SW 1271 (cell line): ENCODE data around the gene ARID1B.

ENCODE experiments used
- DNase-seq, 2 experiments: peaks; one replicate each; lab custom pipeline; 2025; lab: John Stamatoyannopoulos, UW

The ARID1B gene

GRCh38 chr6:156992020-156992804, 215.0 kb downstream of the ARID1B start:
- DNase-seq, result no peak

GRCh38 chr6:156993713-156994112, 216.5 kb downstream of the ARID1B start:
- DNase-seq, result no peak

- DNase-seq, result no peak
These were observed 217.3 kb downstream of the ARID1B start for GRCh38 chr6:156994215-156995076.

- no peak for DNase-seq
These were observed 218.3 kb downstream of the ARID1B start for GRCh38 chr6:156995502-156995901.

GRCh38 chr6:156996265-156996664, 219.1 kb downstream of the ARID1B start:
- DNase-seq, result no peak

- DNase-seq, result no peak
These were observed 221.7 kb downstream of the ARID1B start for GRCh38 chr6:156998794-156999330.

- no peak for DNase-seq
These were observed 222.6 kb downstream of the ARID1B start for GRCh38 chr6:156999762-157000161.

GRCh38 chr6:157001716-157002115, 224.5 kb downstream of the ARID1B start:
- DNase-seq, result no peak

- DNase-seq, result no peak
These were observed 225.6 kb downstream of the ARID1B start for GRCh38 chr6:157002774-157003173.

- no peak for DNase-seq
These were observed 228.8 kb downstream of the ARID1B start for GRCh38 chr6:157005940-157006339.

- DNase-seq, result no peak
These were observed 231.4 kb downstream of the ARID1B start for GRCh38 chr6:157008568-157008967.

GRCh38 chr6:157012355-157012754, 235.2 kb downstream of the ARID1B start:
- DNase-seq, result no peak

GRCh38 chr6:157013649-157014304, 236.6 kb downstream of the ARID1B start:
- DNase-seq, result no peak

- DNase-seq, result no peak
These were observed 237.7 kb downstream of the ARID1B start for GRCh38 chr6:157014871-157015270.

- DNase-seq, result no peak
These were observed 239.8 kb downstream of the ARID1B start for GRCh38 chr6:157017022-157017421.

- no peak for DNase-seq
These were observed 240.7 kb downstream of the ARID1B start for GRCh38 chr6:157017861-157018260.

GRCh38 chr6:157019115-157019641, 242.0 kb downstream of the ARID1B start:
- no peak for DNase-seq

- DNase-seq, result peak in 1 of 2 experiments; percentile 7
These were observed 242.6 kb downstream of the ARID1B start for GRCh38 chr6:157019733-157020132.

- DNase-seq, result no peak
These were observed 243.2 kb downstream of the ARID1B start for GRCh38 chr6:157020398-157020797.

GRCh38 chr6:157020881-157021343, 243.7 kb downstream of the ARID1B start:
- peak; percentile 22 to 63 for DNase-seq

- peak; percentile 48 to 78 for DNase-seq
These were observed 244.3 kb downstream of the ARID1B start for GRCh38 chr6:157021344-157021992.
